HCT116 (cell line): ENCODE measurements around the gene ROR2.

ENCODE experiments used
- CEBPB ChIP-seq: IDR thresholded peaks from 2 replicates; pipeline ENCODE4 v1.6.1; 2012; ENCODE audit warnings: low read depth
- EZH2 ChIP-seq: fragments of 200-600 bp; sonication (generic); IDR thresholded peaks from 2 replicates; pipeline ENCODE4 v1.6.1; 2017; ENCODE audit warnings: antibody characterized with exemption, mixed run types
- EZH2phosphoT487 ChIP-seq: fragments of 200-600 bp; IDR thresholded peaks from 2 replicates; pipeline ENCODE4 v1.6.1; 2018; ENCODE audit warnings: antibody characterized with exemption, borderline replicate concordance
- JUND ChIP-seq: IDR thresholded peaks from 2 replicates; pipeline ENCODE4 v1.6.1; 2012
- POLR2A ChIP-seq: IDR thresholded peaks from 2 replicates; pipeline ENCODE4 v1.7.0; 2011; ENCODE audit warnings: borderline replicate concordance; ENCODE audit not compliant: insufficient read depth, insufficient read length; ENCODE audit errors: extremely low read depth
- POLR2AphosphoS5 ChIP-seq: IDR thresholded peaks from 2 replicates; pipeline ENCODE4 v1.6.1; 2011; ENCODE audit warnings: mild to moderate bottlenecking, low read depth, low read length, moderate library complexity
- SIN3A ChIP-seq: IDR thresholded peaks from 2 replicates; pipeline ENCODE4 v1.6.1; 2012; ENCODE audit warnings: low read depth
- SP1 ChIP-seq: IDR thresholded peaks from 2 replicates; pipeline ENCODE4 v1.6.1; 2012; ENCODE audit warnings: low read depth
- SRF ChIP-seq: IDR thresholded peaks from 2 replicates; pipeline ENCODE4 v1.6.1; 2012; ENCODE audit warnings: low read depth
- ZFX ChIP-seq: fragments of 450-650 bp; IDR thresholded peaks from 2 replicates; pipeline ENCODE4 v1.6.1; 2017
- TF ChIP-seq, protein P1 (sequence below), 3 experiments: fragments of 200-600 bp in 1 of 3; sonication (generic) in 1 of 3; IDR thresholded peaks in 2 of 3; conservative IDR thresholded peaks in 1 of 3; 2 replicates each; pipeline ENCODE4 v1.5.1; 2012 to 2017; ENCODE audit warnings: low read depth in 2 of 3, low read length in 2 of 3, antibody characterized with exemption in 1 of 3, borderline replicate concordance in 1 of 3, control low read depth in 1 of 3, mild to moderate bottlenecking in 1 of 3, mixed read lengths in 1 of 3, mixed run types in 1 of 3, moderate library complexity in 1 of 3; ENCODE audit not compliant: insufficient read depth in 1 of 3
- TF ChIP-seq, protein P2 (sequence below): IDR thresholded peaks from 2 replicates; pipeline ENCODE4 v1.6.1; 2012
- TF ChIP-seq, protein P3 (sequence below): IDR thresholded peaks from 2 replicates; pipeline ENCODE4 v1.6.1; 2012; ENCODE audit warnings: low read depth

DNA sequence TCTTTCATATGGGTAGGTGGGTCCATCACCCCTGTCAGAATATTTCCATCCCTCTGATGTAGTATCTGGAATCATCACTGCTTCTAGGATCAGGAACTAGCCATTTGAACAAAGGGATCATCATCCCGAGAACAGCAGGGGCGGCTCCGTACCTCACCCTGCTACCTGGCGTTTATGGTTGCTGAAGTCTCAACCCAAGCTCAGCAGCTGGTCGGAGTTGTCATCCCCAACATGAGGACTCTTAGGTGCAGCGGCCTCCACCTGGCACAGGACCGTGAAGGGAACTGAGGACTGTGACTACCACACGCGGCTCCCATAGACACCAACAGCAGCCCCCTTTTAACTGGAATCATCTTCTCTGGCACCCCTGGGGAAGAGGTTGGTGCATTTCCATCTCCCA, 35.1 kb downstream of the ROR2 start:
- TF ChIP-seq, protein P1, sequence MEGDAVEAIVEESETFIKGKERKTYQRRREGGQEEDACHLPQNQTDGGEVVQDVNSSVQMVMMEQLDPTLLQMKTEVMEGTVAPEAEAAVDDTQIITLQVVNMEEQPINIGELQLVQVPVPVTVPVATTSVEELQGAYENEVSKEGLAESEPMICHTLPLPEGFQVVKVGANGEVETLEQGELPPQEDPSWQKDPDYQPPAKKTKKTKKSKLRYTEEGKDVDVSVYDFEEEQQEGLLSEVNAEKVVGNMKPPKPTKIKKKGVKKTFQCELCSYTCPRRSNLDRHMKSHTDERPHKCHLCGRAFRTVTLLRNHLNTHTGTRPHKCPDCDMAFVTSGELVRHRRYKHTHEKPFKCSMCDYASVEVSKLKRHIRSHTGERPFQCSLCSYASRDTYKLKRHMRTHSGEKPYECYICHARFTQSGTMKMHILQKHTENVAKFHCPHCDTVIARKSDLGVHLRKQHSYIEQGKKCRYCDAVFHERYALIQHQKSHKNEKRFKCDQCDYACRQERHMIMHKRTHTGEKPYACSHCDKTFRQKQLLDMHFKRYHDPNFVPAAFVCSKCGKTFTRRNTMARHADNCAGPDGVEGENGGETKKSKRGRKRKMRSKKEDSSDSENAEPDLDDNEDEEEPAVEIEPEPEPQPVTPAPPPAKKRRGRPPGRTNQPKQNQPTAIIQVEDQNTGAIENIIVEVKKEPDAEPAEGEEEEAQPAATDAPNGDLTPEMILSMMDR (IDR thresholded peaks at IDR 0.05 in 2 of 3, conservative IDR thresholded peaks at IDR 0.05 in 1 of 3; ENCODE audit: borderline replicate concordance in 1 of 3, insufficient read depth in 1 of 3, low read depth in 2 of 3, low read length in 2 of 3): no peak
- TF ChIP-seq POLR2A: no peak
- no peak for TF ChIP-seq ZFX
- no peak for TF ChIP-seq EZH2
- no peak for TF ChIP-seq POLR2AphosphoS5
- TF ChIP-seq SIN3A: no peak
- TF ChIP-seq CEBPB: no peak
- TF ChIP-seq, protein P2, sequence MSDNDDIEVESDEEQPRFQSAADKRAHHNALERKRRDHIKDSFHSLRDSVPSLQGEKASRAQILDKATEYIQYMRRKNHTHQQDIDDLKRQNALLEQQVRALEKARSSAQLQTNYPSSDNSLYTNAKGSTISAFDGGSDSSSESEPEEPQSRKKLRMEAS: no peak
- no peak for TF ChIP-seq SRF
- TF ChIP-seq, protein P3, sequence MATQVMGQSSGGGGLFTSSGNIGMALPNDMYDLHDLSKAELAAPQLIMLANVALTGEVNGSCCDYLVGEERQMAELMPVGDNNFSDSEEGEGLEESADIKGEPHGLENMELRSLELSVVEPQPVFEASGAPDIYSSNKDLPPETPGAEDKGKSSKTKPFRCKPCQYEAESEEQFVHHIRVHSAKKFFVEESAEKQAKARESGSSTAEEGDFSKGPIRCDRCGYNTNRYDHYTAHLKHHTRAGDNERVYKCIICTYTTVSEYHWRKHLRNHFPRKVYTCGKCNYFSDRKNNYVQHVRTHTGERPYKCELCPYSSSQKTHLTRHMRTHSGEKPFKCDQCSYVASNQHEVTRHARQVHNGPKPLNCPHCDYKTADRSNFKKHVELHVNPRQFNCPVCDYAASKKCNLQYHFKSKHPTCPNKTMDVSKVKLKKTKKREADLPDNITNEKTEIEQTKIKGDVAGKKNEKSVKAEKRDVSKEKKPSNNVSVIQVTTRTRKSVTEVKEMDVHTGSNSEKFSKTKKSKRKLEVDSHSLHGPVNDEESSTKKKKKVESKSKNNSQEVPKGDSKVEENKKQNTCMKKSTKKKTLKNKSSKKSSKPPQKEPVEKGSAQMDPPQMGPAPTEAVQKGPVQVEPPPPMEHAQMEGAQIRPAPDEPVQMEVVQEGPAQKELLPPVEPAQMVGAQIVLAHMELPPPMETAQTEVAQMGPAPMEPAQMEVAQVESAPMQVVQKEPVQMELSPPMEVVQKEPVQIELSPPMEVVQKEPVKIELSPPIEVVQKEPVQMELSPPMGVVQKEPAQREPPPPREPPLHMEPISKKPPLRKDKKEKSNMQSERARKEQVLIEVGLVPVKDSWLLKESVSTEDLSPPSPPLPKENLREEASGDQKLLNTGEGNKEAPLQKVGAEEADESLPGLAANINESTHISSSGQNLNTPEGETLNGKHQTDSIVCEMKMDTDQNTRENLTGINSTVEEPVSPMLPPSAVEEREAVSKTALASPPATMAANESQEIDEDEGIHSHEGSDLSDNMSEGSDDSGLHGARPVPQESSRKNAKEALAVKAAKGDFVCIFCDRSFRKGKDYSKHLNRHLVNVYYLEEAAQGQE: no peak
- no peak for TF ChIP-seq SP1
- no peak for TF ChIP-seq EZH2phosphoT487
- no peak for TF ChIP-seq JUND
